Thyroid gland (tissue), 4 donors: ENCODE data around the gene TEX30.

Source experiments
- POLR2A ChIP-seq, 2 donors: fragments of 450-650 bp; IDR thresholded peaks; one replicate each; pipeline ENCODE4 v1.6.1; 2017; ENCODE audit warnings: antibody characterized with exemption in 2 of 2, mild to moderate bottlenecking in 2 of 2, moderate library complexity in 1 of 2
- TF ChIP-seq, protein P1 (sequence below), 6 experiments: fragments of 200-600 bp in 3 of 6; fragments of 450-650 bp in 3 of 6; sonication (generic) in 3 of 6; IDR thresholded peaks; one replicate each; pipeline ENCODE4 v1.5.1; 2016 to 2019; ENCODE audit warnings: antibody characterized with exemption in 6 of 6, mild to moderate bottlenecking in 2 of 6, inconsistent platforms in 1 of 6, moderate library complexity in 1 of 6

DNA sequence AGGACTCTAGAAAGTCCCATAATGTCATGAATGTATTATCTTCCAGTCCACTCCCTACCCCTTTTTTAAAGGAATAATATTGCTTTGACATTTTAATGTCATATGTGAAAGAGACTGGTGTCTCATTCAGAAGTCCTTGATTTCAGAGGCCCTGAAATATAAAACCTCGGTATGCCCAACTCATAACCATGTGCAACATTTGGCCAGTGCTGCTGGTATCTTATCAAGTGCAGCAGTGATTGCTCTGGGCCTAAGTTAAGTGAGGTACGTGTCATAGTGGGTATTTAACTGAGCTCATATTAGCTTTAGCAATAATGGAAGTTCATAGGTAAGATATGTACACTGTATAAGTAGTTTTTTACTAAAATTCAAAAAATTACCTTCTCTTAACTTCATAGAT is 14.7 kb downstream of the TEX30 start:
- TF ChIP-seq, protein P1, sequence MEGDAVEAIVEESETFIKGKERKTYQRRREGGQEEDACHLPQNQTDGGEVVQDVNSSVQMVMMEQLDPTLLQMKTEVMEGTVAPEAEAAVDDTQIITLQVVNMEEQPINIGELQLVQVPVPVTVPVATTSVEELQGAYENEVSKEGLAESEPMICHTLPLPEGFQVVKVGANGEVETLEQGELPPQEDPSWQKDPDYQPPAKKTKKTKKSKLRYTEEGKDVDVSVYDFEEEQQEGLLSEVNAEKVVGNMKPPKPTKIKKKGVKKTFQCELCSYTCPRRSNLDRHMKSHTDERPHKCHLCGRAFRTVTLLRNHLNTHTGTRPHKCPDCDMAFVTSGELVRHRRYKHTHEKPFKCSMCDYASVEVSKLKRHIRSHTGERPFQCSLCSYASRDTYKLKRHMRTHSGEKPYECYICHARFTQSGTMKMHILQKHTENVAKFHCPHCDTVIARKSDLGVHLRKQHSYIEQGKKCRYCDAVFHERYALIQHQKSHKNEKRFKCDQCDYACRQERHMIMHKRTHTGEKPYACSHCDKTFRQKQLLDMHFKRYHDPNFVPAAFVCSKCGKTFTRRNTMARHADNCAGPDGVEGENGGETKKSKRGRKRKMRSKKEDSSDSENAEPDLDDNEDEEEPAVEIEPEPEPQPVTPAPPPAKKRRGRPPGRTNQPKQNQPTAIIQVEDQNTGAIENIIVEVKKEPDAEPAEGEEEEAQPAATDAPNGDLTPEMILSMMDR (IDR thresholded peaks at IDR 0.05) = no peak
- no peak for TF ChIP-seq POLR2A (IDR thresholded peaks at IDR 0.05)
